Tongue (tissue), 3 donors: Measurements from ENCODE around the gene ROBO1. TPM values are rescaled to one million over a fixed set of nuclear protein-coding genes. Genes with fewer than 3 reads are reported as not detected.

Experiments used
- DNase-seq: peaks from one replicate; pipeline ENCODE4 v3.0.0-alpha.2; 2015
- small RNA-seq: library from RNA; depleted of rRNA; stranded (forward); fragments of <200 nt; gene quantifications from one replicate; pipeline ENCODE3, GENCODE V24; 2014; ENCODE audit warnings: low replicate concordance
- total RNA-seq: library from RNA; depleted of rRNA; stranded (reverse); fragments of >200 nt; gene quantifications from one replicate; pipeline ENCODE4 v1.2.3, GENCODE V29; 2014

The ROBO1 gene
- total RNA-seq, 1 donor from 2014 or later, result 79.3 TPM

- no peak for DNase-seq
Observed at GRCh38 chr3:78611278-78611677, 1156.5 kb downstream of the ROBO1 start.

DNA sequence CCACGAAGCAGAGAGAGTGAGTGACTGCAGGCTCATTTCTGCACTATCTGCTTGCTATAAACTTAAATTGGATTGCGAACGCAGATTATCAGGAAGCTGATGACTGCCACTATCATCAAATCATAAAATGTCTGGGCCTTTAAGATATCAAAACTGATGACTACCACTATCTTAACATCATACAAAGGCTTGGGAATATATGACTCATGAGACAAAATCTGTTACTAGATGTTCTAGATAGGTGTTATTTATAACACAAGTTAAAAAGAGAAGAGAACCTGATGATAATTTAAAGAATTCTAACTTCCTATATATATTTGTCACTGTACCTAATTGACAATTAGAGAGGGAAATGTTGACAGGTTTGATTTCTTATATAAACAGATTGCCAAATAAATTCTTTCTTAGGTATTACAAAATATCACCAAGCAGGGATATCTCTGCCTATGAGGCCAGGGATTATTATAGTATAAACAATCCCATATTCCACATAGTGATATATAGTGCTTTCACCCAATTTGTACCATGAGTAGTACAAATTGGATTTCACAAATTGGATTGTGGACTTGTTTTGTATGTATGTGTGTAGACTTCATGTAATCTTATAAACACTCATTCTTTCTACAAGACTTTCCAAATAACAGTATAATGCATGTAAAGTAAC, 1157.2 kb downstream of the ROBO1 start:
- DNase-seq, result no peak

- no peak for DNase-seq
Observed at GRCh38 chr3:78606756-78607155, 1161.0 kb downstream of the ROBO1 start.

- no peak for DNase-seq
Observed at GRCh38 chr3:78605178-78605577, 1162.6 kb downstream of the ROBO1 start.

- DNase-seq, result no peak
Observed at GRCh38 chr3:78604341-78604740, 1163.5 kb downstream of the ROBO1 start.

- no peak for DNase-seq
Observed at GRCh38 chr3:78601249-78601648, 1166.5 kb downstream of the ROBO1 start.

- DNase-seq, result no peak
Observed at GRCh38 chr3:78589778-78590177, 1178.0 kb downstream of the ROBO1 start.

GRCh38 chr3:78588906-78589621, 1178.7 kb downstream of the ROBO1 start:
- DNase-seq, result no peak

- peak; percentile 20 for DNase-seq
Observed at GRCh38 chr3:78580681-78581080, 1187.1 kb downstream of the ROBO1 start.

DNA sequence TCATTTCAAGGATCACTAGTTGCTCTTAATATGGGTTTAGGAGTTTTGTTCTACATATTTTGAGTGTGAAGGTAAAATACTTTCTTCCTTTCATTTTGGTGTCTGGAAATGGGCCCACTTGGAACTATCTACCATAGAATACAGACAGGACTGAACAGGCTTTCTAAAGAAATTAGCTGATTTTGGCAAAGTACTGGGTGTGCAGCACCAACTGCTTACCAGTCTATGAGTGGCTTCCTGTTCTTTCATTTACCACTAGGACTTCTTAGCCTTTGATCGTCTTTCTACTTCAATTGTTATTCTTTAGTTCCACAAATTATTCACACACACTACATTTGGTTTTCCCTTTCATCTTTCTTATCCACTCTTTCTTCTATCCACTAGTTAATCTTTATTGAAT, 1196.3 kb downstream of the ROBO1 start:
- DNase-seq, result no peak

DNA sequence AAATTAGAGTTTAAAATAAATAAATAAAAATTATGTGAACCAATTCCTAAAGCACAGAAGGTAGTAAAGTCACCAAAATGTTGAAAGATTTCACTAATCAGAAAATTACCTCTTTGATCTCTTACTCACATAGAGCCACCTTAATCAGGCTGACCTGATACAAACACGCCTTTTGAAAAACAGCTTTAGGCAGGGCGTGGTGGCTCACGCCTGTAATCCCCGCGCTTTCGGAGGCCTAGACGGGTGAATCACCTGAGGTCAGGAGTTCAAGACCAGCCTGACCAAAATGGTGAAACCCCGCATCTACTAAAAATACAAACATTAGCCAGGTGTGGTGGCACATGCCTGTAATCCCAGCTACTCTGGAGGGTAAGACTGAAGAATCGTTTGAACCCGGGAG, 1197.3 kb downstream of the ROBO1 start:
- DNase-seq, result no peak

GRCh38 chr3:78569804-78570203, 1198.0 kb downstream of the ROBO1 start:
- no peak for DNase-seq

DNA sequence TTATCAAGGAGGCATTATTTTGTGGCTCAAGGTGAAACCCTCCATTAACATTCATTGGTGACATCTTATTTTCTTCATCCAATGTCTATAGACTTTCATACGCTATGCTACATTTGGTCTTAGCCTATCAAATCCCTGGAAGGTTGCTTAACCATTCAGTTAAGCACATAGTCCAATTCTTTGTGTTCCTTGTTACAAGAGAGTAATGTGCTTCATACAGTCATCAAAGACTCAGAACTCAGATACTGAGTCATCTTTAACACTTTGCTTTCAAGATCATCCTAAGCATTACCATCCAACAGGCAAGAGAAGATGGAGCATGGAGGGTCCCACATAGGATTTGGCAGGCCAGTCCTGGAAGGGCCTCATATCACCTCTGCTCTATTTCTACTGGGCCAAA, 1202.1 kb downstream of the ROBO1 start:
- no peak for DNase-seq

DNA sequence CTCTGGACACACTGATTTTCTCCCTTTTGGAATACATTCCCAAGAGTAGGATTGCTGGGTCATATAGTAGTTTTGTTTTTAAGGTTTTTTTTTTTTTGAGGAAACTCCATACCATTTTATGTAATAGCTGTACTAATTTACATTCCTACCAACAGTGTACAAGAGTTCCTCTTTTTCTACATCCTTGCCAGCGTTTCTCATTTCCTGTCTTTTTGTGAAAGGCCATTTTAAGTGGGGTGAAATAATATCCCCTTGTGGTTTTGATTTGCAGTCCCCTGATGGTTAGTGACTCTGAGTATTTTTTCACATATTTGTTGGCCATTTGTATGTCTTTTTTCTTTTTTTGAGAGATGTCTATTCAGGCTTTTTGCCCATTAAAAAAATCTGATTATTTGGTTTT, 1205.5 kb downstream of the ROBO1 start:
- no peak for DNase-seq

Small RNA genes lying within 50 kb of the gene (small RNA-seq; reads per million reads assigned to genes)
- not detected for gene MIR3923
- gene RN7SL751P, result not detected
